Neural cell (in vitro differentiated cells): ENCODE data around the gene MARCHF9.

ENCODE experiments used
- CTCF ChIP-seq: fragments of 450-650 bp; IDR thresholded peaks from 2 replicates; pipeline ENCODE4 v1.5.1; 2014; ENCODE audit warnings: antibody characterized with exemption, mild to moderate bottlenecking, moderate library complexity; ENCODE audit not compliant: poor library complexity, severe bottlenecking
- EP300 ChIP-seq: fragments of 450-650 bp; conservative IDR thresholded peaks from 2 replicates; pipeline ENCODE4 v1.6.1; 2014; ENCODE audit warnings: antibody characterized with exemption, mild to moderate bottlenecking, moderate library complexity; ENCODE audit not compliant: poor library complexity, severe bottlenecking
- EZH2 ChIP-seq: fragments of 200-600, 300-800 bp; shearing (Covaris generic), sonication (generic); IDR thresholded peaks from 2 replicates; pipeline ENCODE4 v1.6.1; 2014; ENCODE audit warnings: antibody characterized with exemption, low read length, borderline replicate concordance, mild to moderate bottlenecking; ENCODE audit not compliant: insufficient read depth, poor library complexity, severe bottlenecking
- MXI1 ChIP-seq: fragments of 450-650 bp; conservative IDR thresholded peaks from 2 replicates; pipeline ENCODE4 v1.6.1; 2014; ENCODE audit warnings: antibody characterized with exemption, mild to moderate bottlenecking; ENCODE audit not compliant: poor library complexity, severe bottlenecking
- POLR2AphosphoS5 ChIP-seq: IDR thresholded peaks from 2 replicates; pipeline ENCODE4 v1.6.1; 2012
- RAD21 ChIP-seq: fragments of 450-650 bp; conservative IDR thresholded peaks from 2 replicates; pipeline ENCODE4 v1.6.1; 2014; ENCODE audit warnings: antibody characterized with exemption, mild to moderate bottlenecking, moderate library complexity
- REST ChIP-seq: IDR thresholded peaks from 2 replicates; pipeline ENCODE4 v1.6.1; 2012; ENCODE audit warnings: borderline replicate concordance
- TAF1 ChIP-seq: IDR thresholded peaks from 2 replicates; pipeline ENCODE4 v1.6.1; 2012; ENCODE audit warnings: low read depth

GRCh38 chr12:57766464-57767304, 11.8 kb downstream of the MARCHF9 start, which contains the start of gene CYP27B1:
- TF ChIP-seq CTCF (no peak), EZH2 (no peak), REST (no peak), TAF1 (no peak), RAD21 (no peak), POLR2AphosphoS5 (no peak), MXI1 (no peak), EP300 (no peak)
